Endothelial cell of umbilical vein (primary cell): ENCODE data around the gene FOXO1.

ENCODE experiments used
- EZH2 ChIP-seq: IDR thresholded peaks from 2 replicates; pipeline ENCODE4 v1.6.1; 2012; ENCODE audit warnings: borderline replicate concordance, low read depth, mild to moderate bottlenecking, moderate library complexity, low read length, inconsistent platforms; ENCODE audit not compliant: severe bottlenecking
- FOS ChIP-seq: IDR thresholded peaks from 2 replicates; pipeline ENCODE4 v1.6.1; 2011; ENCODE audit warnings: mild to moderate bottlenecking, low read length, moderate library complexity, borderline replicate concordance; ENCODE audit not compliant: insufficient read depth
- GATA2 ChIP-seq: IDR thresholded peaks from 2 replicates; pipeline ENCODE4 v1.7.0; 2011; ENCODE audit warnings: low read depth, mild to moderate bottlenecking, moderate library complexity, mixed read lengths, low read length; ENCODE audit not compliant: insufficient read length, insufficient read depth
- MAX ChIP-seq: IDR thresholded peaks from 2 replicates; pipeline ENCODE4 v1.6.1; 2011; ENCODE audit not compliant: insufficient read depth, insufficient read length
- MYC ChIP-seq: IDR thresholded peaks from one replicate; pipeline ENCODE4 v1.6.1; 2011; ENCODE audit warnings: mild to moderate bottlenecking, low read depth, low read length
- POLR2A ChIP-seq: IDR thresholded peaks from 2 replicates; pipeline ENCODE4 v1.6.1; 2012; ENCODE audit warnings: low read depth, mild to moderate bottlenecking, control low read depth, low read length
- POLR2AphosphoS5 ChIP-seq: IDR thresholded peaks from 2 replicates; pipeline ENCODE4 v1.6.1; 2012; ENCODE audit warnings: low read depth, mild to moderate bottlenecking, control low read depth, low read length, moderate library complexity; ENCODE audit not compliant: insufficient read depth
- TF ChIP-seq, protein P1 (sequence below), 2 donors: IDR thresholded peaks; 1 replicate in 1 of 2; 2 replicates in 1 of 2; pipeline ENCODE4 v1.5.1; 2011; ENCODE audit warnings: low read length in 2 of 2, mild to moderate bottlenecking in 2 of 2, moderate library complexity in 2 of 2, control low read depth in 1 of 2, inconsistent platforms in 1 of 2, low read depth in 1 of 2; ENCODE audit not compliant: insufficient read depth in 1 of 2; ENCODE audit errors: extremely low read depth in 1 of 2

DNA sequence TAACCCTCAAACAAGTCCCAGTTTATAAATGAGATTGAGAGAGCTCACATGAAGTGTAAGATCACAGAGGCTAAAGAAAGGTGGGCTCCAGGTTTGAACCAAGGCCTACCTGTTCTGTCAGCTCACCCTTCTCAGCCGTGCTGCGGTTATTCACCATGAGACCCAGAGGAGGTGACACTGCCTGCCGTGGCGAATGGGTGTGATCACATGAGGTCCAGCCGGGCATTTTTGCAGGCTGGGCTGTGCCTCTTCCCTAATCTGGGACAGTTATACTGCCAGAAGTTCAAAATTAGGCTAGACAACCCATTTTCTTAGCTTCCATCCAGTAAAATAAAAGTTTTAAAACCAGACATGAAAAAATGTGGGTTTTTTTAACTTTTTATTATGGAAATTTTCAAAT lies 146.8 kb downstream of the FOXO1 start:
- TF ChIP-seq POLR2A: no peak
- TF ChIP-seq, protein P1, sequence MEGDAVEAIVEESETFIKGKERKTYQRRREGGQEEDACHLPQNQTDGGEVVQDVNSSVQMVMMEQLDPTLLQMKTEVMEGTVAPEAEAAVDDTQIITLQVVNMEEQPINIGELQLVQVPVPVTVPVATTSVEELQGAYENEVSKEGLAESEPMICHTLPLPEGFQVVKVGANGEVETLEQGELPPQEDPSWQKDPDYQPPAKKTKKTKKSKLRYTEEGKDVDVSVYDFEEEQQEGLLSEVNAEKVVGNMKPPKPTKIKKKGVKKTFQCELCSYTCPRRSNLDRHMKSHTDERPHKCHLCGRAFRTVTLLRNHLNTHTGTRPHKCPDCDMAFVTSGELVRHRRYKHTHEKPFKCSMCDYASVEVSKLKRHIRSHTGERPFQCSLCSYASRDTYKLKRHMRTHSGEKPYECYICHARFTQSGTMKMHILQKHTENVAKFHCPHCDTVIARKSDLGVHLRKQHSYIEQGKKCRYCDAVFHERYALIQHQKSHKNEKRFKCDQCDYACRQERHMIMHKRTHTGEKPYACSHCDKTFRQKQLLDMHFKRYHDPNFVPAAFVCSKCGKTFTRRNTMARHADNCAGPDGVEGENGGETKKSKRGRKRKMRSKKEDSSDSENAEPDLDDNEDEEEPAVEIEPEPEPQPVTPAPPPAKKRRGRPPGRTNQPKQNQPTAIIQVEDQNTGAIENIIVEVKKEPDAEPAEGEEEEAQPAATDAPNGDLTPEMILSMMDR (IDR thresholded peaks at IDR 0.05; ENCODE audit: extremely low read depth in 1 of 2, insufficient read depth in 1 of 2, low read depth in 1 of 2, low read length in 2 of 2): no peak
- TF ChIP-seq MAX: no peak
- no peak for TF ChIP-seq FOS
- TF ChIP-seq EZH2: no peak
- no peak for TF ChIP-seq POLR2AphosphoS5
- TF ChIP-seq GATA2: no peak
- TF ChIP-seq MYC: no peak
